Neural cell (in vitro differentiated cells): ENCODE results near the gene CRKL. TPM values are rescaled to one million over a fixed set of nuclear protein-coding genes. Genes with fewer than 3 reads are reported as not detected.

Experiments
- H2AFZ ChIP-seq: fragments of 200-600, 300-800 bp; sonication (generic), shearing (Covaris generic); 2 replicates; pipeline ENCODE4 v1.6.0; 2014; ENCODE audit warnings: low read depth, mild to moderate bottlenecking, antibody characterized with exemption, low read length, moderate library complexity
- H3F3A ChIP-seq: fragments of 200-600 bp; shearing (Covaris generic); 2 replicates; pipeline ENCODE4 v1.6.1; 2016; ENCODE audit warnings: mild to moderate bottlenecking, moderate library complexity, mixed read lengths, antibody characterized with exemption, low read length; ENCODE audit not compliant: insufficient read depth, poor library complexity, severe bottlenecking
- H3K27ac ChIP-seq: fragments of 200-600, 300-800 bp; sonication (generic), shearing (Covaris generic); 2 replicates; pipeline ENCODE4 v1.5.1; 2014; ENCODE audit warnings: mild to moderate bottlenecking, low read length, moderate library complexity
- H3K27me3 ChIP-seq: fragments of 300-800, 200-600 bp; sonication (generic), shearing (Covaris generic); 2 replicates; pipeline ENCODE4 v1.6.0; 2014; ENCODE audit warnings: mild to moderate bottlenecking, low read depth, low read length, moderate library complexity; ENCODE audit not compliant: insufficient read depth
- H3K36me3 ChIP-seq: fragments of 300-800, 200-600 bp; sonication (generic), shearing (Covaris generic); 2 replicates; pipeline ENCODE4 v1.5.1; 2014; ENCODE audit warnings: mild to moderate bottlenecking, antibody characterized with exemption, low read length, moderate library complexity; ENCODE audit not compliant: insufficient read depth
- H3K4me2 ChIP-seq: fragments of 300-800, 200-600 bp; sonication (generic), shearing (Covaris generic); 2 replicates; pipeline ENCODE4 v1.6.0; 2014; ENCODE audit warnings: mild to moderate bottlenecking, low read length
- H3K4me3 ChIP-seq: fragments of 300-800, 200-600 bp; sonication (generic), shearing (Covaris generic); 2 replicates; pipeline ENCODE4 v1.5.1; 2014; ENCODE audit warnings: mild to moderate bottlenecking, low read length, moderate library complexity
- H3K79me2 ChIP-seq: fragments of 200-600 bp; shearing (Covaris generic); replicated peaks from 2 replicates; pipeline ENCODE4 v1.6.0; 2014; ENCODE audit warnings: mild to moderate bottlenecking, low read length, moderate library complexity; ENCODE audit not compliant: insufficient read depth
- H3K9ac ChIP-seq: fragments of 300-800, 200-600 bp; sonication (generic), shearing (Covaris generic); 2 replicates; pipeline ENCODE4 v1.6.1; 2016; ENCODE audit warnings: mild to moderate bottlenecking, low read length, mixed read lengths
- H3K9me2 ChIP-seq: fragments of 200-600 bp; shearing (Covaris generic); 2 replicates; pipeline ENCODE4 v1.6.1; 2016; ENCODE audit warnings: mild to moderate bottlenecking, low read length, mixed read lengths; ENCODE audit not compliant: insufficient read depth
- H3K9me3 ChIP-seq: fragments of 200-600, 300-800 bp; sonication (generic), shearing (Covaris generic); 2 replicates; pipeline ENCODE4 v1.6.1; 2016; ENCODE audit warnings: mild to moderate bottlenecking, mixed run types, low read length, moderate library complexity, mixed read lengths
- H4K20me1 ChIP-seq: fragments of 200-600 bp; shearing (Covaris generic); 2 replicates; pipeline ENCODE4 v1.6.1; 2016; ENCODE audit warnings: mild to moderate bottlenecking, mixed run types; ENCODE audit not compliant: insufficient read depth
- EP300 ChIP-seq: fragments of 450-650 bp; conservative IDR thresholded peaks from 2 replicates; pipeline ENCODE4 v1.6.1; 2014; ENCODE audit warnings: antibody characterized with exemption, mild to moderate bottlenecking, moderate library complexity; ENCODE audit not compliant: poor library complexity, severe bottlenecking
- EZH2 ChIP-seq: fragments of 200-600, 300-800 bp; shearing (Covaris generic), sonication (generic); IDR thresholded peaks from 2 replicates; pipeline ENCODE4 v1.6.1; 2014; ENCODE audit warnings: antibody characterized with exemption, low read length, borderline replicate concordance, mild to moderate bottlenecking; ENCODE audit not compliant: insufficient read depth, poor library complexity, severe bottlenecking
- MXI1 ChIP-seq: fragments of 450-650 bp; conservative IDR thresholded peaks from 2 replicates; pipeline ENCODE4 v1.6.1; 2014; ENCODE audit warnings: antibody characterized with exemption, mild to moderate bottlenecking; ENCODE audit not compliant: poor library complexity, severe bottlenecking
- POLR2AphosphoS5 ChIP-seq: IDR thresholded peaks from 2 replicates; pipeline ENCODE4 v1.6.1; 2012
- RAD21 ChIP-seq: fragments of 450-650 bp; conservative IDR thresholded peaks from 2 replicates; pipeline ENCODE4 v1.6.1; 2014; ENCODE audit warnings: antibody characterized with exemption, mild to moderate bottlenecking, moderate library complexity
- REST ChIP-seq: IDR thresholded peaks from 2 replicates; pipeline ENCODE4 v1.6.1; 2012; ENCODE audit warnings: borderline replicate concordance
- SMC3 ChIP-seq: fragments of 450-650 bp; conservative IDR thresholded peaks from 2 replicates; pipeline ENCODE4 v1.6.1; 2014; ENCODE audit warnings: antibody characterized with exemption, mild to moderate bottlenecking, moderate library complexity; ENCODE audit not compliant: poor library complexity
- TAF1 ChIP-seq: IDR thresholded peaks from 2 replicates; pipeline ENCODE4 v1.6.1; 2012; ENCODE audit warnings: low read depth
- polyA plus RNA-seq: library from polyadenylated mRNA; depleted of rRNA; stranded (reverse); fragments of >200 nt; gene quantifications from 2 replicates; pipeline ENCODE4 v1.2.3, GENCODE V29; 2014

Gene CRKL
- polyA plus RNA-seq, 1 donor from 2014 or later, result 46.8 TPM

DNA sequence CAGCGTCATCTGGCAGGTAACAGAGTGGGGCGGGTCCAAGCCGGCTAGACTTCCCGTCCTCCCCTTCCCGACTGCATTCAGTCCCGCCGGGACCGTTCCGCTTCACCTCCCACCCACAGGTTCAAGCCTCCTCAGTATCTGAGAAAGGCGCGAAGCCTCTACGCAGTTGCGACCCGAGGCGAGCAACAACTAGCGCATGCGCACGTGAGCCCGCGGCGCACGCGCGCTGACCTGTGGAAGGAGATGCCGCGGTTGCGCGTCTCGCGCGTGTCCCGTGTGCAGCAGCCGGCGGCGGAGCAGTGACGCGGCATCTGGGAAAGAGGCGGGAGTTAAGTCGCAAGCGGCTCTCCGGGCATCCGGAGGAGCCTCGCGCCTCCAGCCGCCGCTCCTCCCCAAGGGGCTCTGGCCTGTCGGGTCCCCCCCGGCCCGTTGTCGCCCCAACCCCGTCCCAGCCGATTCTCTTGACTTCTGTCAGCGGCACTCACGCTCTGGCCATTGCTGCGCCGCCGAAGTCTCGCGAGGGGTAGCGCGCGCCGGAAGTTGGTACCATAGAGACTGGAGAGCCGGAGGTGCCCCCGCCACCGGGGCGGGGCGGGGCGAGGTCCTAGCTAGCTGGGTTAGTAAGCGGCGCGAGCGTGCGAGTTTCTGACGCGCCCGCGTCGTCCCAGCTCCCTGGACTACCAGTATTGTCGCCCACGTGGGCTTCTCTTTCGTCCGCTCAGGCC lies 84.6 kb downstream of the CRKL start, which contains the start of gene THAP7:
Gene THAP7, minus strand, starts transcription at position 518 of the 725 bp plus-strand sequence. Its CDS starts 207 bp downstream, at position 311.
- Histone ChIP-seq H2AFZ (peak within 1 kb of the TSS; percentile 68), H3K9ac (peak within 1 kb of the TSS; percentile 87), H3K79me2 (peaks cover 3% of the 10 kb centered on the region), H3K4me2 (peak within 1 kb of the TSS; percentile 96), H3K36me3 (no peaks in the 10 kb centered on the region), H3K4me3 (peak within 1 kb of the TSS; percentile 69), H3F3A (no peaks in the 10 kb centered on the region), H3K9me2 (no peaks in the 10 kb centered on the region), H3K9me3 (no peaks in the 10 kb centered on the region), H4K20me1 (no peaks in the 10 kb centered on the region), H3K27ac (peak within 1 kb of the TSS; percentile 94), H3K27me3 (no peaks in the 10 kb centered on the region)
- TF ChIP-seq EZH2, result no peak
- TF ChIP-seq RAD21, result peak; percentile 52
- TF ChIP-seq EP300, result peak; percentile 70
- TF ChIP-seq POLR2AphosphoS5, result peak; percentile 76
- TF ChIP-seq MXI1, result peak; percentile 94
- no peak for TF ChIP-seq SMC3
- TF ChIP-seq REST, result peak; percentile 75
- TF ChIP-seq TAF1, result peak; percentile 74

Other genes starting within 250 kb of the CRKL start
- not detected in 2 replicates for gene SERPIND1, start 143.3 kb upstream of the CRKL start, polyA plus RNA-seq
- 42.2 and 48.0 TPM in 2 replicates for gene PI4KA, start 58.6 kb upstream of the CRKL start, polyA plus RNA-seq
- gene SNAP29, start 58.4 kb upstream of the CRKL start, polyA plus RNA-seq, result 6.7 and 7.0 TPM in 2 replicates
- 1.1 TPM in 1 of 2 replicates, not detected in the other for gene AIFM3, start 49.8 kb downstream of the CRKL start, polyA plus RNA-seq
- 114 and 122 TPM in 2 replicates for gene LZTR1, start 64.9 kb downstream of the CRKL start, polyA plus RNA-seq
- 28.7 and 47.4 TPM in 2 replicates for gene THAP7, start 84.7 kb downstream of the CRKL start, polyA plus RNA-seq
- 0.17 and 0.48 TPM in 2 replicates for gene P2RX6, start 97.8 kb downstream of the CRKL start, polyA plus RNA-seq
- not detected in 2 replicates for gene SLC7A4, start 115.2 kb downstream of the CRKL start, polyA plus RNA-seq
- gene LRRC74B, start 128.5 kb downstream of the CRKL start, polyA plus RNA-seq, result not detected in 2 replicates